SK-N-MC (cell line): ENCODE measurements around the gene DGKD.

Experiments
- EZH2 ChIP-seq: fragments of 200-600 bp; sonication (generic); IDR thresholded peaks from one replicate; pipeline ENCODE4 v1.6.1; 2017; ENCODE audit warnings: antibody characterized with exemption
- FOXP2 ChIP-seq: optimal IDR thresholded peaks from 2 replicates; pipeline ENCODE3; 2011; ENCODE audit warnings: mild to moderate bottlenecking, moderate library complexity; ENCODE audit not compliant: insufficient read depth; ENCODE audit errors: extremely low read length, control extremely low read depth
- POLR2AphosphoS5 ChIP-seq: IDR thresholded peaks from 2 replicates; pipeline ENCODE4 v1.6.1; 2012; ENCODE audit warnings: mild to moderate bottlenecking, low read depth, low read length, borderline replicate concordance

DNA sequence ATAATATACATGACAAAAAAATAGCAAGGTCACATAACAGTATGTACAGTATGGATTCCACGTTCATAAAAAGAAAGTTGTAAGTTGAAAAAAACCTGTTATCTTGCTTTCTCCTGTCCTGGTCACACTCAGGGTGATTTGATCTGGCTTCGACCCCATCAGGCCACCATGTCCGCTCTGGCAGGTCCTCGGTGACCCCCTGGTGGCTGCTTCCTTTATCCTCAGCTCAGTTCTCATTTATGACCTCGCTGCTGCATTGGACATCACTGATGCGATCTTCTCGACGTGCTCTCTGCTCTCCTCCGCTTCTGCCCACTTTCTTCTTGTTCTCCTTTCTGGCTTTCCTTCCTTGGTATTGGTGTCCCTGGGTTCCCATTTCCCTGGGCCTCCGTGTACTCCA, 29.7 kb downstream of the DGKD start:
- TF ChIP-seq EZH2 (no peak), POLR2AphosphoS5 (no peak), FOXP2 (no peak)
